LHCN-M2 (cell line): ENCODE results near the gene SHLD1. TPM values are rescaled to one million over a fixed set of nuclear protein-coding genes. Genes with fewer than 3 reads are reported as not detected.
"Not testable (repeated sequence)": the region's sequence is repeated elsewhere in the genome, so short reads cannot be mapped to it uniquely, and the experiment has no call there.

Source experiments
- DNase-seq: peaks from one replicate; pipeline ENCODE4 v3.0.0-alpha.2; 2012; ENCODE audit warnings: low read depth
- total RNA-seq: library from RNA; depleted of rRNA; stranded (reverse); fragments of >200 nt; gene quantifications from 2 replicates; pipeline ENCODE4 v1.2.3, GENCODE V29; 2014

Gene SHLD1
- total RNA-seq, 1 experiment from 2014 or later = 2.6 TPM

DNA sequence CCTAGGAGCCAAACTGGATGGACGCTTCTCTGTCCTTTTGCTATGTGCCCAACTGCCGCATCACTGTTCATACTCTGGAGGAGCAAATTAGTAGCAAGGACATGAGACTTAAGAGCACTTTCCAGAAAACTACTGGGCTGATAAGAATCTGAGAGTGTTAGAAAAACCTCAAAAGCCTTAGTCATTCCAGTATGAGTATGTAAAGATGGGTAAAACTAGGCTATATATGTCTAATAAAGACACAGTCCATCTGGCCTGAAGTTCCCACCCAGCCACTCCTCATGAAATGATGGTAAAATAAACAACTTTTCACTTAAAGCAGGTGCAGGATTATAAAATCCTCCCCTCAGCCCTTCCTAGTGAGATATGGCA is 30.6 kb downstream of the SHLD1 start:
- DNase-seq = no peak

DNA sequence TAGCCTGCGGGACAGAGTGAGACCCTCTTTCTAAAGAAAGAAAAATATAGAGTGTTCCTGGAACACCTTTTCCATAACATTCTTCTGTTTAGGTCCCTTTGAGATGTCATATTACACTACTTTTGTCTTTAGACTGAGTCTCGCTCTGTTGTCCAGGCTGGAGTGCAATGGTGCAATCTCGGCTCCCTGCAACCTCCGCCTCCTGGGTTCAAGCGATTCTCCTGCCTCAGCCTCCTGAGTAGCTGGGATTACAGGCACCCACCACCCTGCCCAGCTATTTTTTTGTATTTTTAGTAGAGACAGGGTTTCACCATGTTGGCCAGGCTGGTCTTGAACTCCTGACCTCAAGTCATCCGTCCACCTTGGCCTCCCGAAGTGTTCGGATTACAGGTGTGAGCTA is 31.2 kb downstream of the SHLD1 start:
- not testable (repeated sequence) for DNase-seq

DNA sequence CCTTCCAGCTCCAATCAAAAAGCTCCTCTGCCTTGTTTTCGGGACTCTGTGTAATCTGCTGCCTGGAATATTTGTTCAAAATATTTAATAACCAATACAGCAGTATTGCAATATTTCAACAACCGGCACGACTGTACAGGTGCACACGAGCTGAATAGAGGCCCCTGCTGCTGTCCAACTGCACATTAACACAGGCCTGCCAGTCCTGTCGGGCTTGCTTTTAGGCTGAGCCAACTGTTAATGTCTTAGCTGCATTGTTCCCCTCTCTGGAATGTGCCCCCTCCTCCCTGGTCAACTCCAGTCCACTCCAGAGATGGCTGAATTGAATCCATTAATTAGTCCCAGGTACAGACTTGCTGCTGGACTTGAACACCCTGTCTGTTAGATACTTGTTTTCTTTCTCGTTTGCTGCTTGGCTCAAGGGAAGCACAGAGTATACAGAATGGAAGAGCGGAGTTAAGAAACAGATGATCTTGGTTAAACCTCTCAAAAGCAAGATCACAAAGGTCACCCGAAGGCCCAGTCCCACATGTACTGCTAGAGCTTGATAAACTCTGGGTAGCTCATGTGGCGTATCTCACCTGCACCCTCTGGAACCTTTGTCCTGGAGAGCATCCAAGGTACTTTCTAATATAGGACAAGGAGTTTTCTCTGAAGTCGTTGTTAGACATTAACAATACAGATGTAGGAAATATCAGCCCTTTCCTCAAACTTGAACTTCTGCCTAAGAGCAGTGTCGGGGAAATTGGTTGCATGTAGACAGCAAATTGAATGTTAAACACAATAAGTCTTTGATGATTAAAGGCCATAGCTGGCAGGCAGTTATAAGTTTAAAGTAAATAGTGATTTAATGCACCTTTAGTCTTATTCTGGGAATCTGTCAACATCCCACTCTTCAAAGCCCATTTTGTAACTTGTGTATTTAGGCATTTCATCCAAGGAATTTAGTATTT is 31.9 kb downstream of the SHLD1 start:
- DNase-seq = no peak

DNA sequence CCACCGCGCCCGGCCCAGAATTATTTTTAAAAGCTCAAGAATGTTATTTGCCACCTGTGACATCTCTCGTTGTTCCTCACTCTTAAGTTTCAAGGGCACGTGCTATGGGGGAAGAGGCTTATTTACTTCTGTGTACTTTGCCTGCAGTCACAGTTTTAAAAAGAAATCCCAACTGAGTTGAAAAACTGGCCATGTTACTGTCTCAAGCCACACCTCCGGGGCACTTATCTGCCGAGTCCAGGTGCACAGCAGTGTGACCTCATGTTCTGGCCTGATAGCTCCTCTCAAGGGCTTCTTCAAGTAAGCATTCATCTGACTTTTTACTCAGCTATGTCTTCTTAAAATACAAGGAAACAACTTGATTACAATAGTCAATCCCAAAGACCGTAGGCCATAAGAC is 34.5 kb downstream of the SHLD1 start:
- DNase-seq = no peak

DNA sequence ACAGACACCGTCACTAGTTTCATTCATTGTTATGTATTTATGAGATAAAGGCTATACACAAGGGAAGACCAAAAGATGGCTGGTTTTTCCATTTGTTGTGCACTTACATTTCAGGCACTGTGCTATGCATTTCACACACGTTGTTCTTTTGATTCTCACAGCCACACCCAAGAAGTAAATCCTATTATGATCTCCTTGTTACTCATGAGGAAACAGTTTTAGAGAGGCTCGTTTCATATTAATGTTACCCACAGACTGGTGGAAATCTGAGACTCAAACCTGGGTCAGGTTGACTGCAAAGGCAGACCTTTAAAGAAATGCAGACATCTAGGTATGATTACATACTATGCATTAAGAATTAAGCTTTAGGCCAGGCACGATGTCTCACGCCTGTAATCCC is 34.9 kb downstream of the SHLD1 start:
- no peak for DNase-seq

DNA sequence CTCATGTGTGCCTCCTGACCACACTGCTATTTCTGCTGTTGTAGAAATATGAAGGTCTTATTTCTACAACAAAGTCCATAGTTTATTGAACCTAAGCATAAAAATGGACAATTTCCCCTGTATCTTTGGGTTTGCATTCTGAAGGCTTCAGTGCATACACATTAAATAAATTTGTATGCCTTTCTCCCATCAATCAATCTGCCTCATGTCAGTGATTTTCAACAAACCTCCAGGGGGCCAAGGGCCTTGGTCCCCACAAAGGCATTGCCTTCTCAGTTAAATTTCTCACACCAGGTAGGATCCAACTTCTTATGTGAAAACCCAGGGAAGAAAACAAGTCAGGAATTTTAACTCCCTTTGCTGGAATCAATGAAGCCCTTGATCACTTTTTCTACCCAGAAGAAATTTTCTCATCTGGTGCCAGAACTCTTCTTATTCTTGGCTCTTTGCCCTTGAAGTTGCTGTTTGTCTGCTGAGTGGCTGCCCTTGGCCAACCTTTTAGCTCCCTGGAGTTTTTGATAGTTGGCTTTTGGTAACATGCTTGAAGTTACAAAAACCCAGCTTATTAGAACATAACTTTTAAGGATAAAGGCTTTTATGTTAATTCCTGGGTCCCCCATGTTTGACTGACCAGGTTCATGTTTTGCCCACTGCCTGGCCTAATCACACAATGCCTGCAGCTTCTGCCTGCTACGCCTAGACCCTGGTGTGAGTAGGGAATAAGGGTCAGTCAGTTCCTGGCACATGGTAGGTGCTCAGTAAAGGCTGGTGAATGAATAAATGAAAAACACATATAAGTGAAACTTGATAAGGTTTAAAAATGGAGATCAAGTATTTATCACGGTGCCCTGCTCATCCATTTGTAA is 37.0 kb downstream of the SHLD1 start:
- DNase-seq = peak; percentile 50

DNA sequence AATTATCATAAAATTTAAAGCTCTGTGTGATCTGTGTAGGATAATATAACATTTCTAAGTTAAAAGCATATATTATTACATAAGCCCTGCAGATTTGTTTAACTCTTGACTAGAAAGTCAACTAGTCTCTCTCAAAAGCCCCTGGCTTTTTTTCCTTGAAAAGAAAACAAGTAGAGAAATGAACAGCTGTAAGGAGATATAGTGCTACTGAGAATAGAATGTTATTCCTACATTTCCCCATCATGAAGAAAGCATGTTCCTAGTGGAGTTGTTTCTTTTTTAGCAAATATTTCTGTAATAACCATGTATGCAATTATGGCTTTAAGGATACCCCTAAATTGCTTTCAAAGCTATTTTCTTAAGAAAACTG is 37.6 kb downstream of the SHLD1 start:
- DNase-seq = no peak

DNA sequence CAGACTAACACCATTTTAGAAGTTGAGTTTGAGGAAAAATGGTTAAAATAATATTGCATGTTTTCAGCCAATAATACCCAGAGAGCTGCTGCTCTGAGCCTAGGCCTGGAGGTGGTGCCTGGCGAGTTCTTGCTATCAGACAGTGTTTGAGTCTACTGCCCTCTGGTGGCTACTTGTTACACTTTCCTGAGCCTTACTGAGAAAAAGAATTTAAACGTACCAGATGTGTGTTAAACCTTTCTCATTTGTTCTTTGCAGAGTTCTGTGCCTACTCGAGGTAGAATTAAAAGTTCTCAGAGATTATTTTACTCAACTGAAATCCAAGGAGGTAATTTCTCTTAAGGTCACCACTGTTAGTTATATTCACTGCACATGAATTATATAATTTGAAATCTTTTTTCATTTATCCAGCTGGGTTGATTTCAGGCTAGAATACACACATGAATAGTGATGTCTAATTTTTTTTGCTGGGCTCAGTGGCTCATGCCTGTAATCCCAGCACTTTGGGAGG is 38.2 kb downstream of the SHLD1 start:
- peak; percentile 77 for DNase-seq

DNA sequence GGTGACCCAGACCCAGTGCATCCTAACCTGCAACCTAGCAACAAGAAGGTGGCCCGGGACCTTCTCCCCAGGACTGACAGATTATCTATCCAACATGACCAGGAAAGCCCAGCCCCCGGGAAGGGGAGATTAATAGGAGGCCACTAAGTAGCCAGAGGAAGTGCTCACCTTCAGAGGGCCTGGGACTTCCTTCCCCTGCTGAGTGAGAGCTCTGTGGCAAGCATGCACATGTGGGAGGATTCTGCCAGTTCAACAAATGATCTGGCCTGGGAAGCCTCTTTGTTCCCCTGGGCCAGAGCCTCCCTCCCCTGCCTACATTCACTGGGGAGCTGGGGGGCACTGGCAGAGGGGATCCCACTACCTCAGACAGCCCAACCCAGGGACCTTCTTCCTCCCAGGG is 39.6 kb downstream of the SHLD1 start:
- no peak for DNase-seq

DNA sequence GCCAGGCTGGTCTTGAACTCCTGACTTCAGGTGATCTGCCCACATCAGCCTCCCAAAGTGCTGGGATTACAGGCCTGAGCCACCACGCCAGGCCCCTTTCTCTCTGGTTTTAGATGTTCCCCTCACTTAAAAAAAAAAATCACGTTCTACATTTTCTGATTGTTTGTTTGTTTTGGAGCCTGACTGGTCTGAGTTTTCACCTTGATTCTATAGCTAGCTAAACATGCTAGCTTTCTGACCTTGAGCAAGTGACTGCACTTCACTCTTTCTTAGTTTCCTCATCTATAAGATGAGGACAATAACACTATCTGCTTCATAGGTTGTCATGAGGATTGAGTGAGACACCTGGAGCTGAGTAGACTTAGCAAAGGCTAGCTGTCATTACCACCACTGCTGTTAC is 43.7 kb downstream of the SHLD1 start:
- DNase-seq = no peak

DNA sequence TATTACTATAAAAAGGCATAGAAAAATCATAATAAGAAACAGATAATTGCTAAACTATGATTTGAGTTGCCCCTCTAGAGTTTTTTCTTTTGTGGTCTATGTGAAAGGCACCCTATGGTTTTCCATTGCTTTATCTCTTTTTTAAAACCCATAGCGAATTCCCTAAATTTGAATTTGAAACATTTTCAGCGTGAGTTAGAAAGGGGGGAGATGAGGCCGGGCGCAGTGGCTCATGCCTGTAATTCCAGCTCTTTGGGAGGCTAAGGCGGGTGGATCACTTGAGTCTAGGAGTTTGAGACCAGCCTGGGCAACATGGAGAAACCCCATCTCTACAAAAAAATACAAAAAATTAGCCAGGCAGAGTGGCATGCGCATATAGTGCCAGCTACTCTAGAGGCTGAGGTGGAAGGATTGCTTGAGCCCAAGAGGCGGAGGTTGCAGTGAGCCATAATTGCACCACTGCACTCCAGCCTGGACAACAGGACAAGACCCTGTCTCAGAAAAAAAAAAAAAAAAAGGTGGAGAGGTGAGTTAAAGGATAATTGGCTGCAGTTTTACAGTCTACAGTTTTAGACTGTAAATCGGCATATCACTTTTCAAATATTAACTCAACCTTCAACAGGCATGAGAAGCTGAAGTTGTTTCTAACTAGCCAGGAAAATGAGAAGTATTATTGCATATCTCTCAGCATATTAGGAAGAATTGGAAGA is 46.3 kb downstream of the SHLD1 start:
- DNase-seq = no peak

DNA sequence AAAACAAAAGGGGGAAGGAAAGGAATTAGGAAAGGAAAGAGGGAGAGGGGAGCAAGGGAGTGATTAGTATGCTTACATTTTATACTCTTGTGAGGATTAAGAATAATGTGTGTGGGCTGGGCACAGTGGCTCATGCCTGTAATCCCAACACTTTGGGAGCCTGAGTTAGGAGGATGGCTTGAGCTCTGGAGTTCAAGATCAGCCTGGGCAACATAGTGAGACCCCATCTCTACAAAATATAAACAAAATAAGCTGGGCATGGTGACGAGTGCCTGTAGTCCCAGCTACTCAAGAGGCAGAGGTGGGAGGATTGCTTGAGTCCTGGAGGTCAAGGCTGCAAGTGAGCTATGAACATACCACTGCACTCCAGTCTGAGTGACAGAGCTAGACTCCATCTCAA is 47.0 kb downstream of the SHLD1 start:
- DNase-seq = no peak

DNA sequence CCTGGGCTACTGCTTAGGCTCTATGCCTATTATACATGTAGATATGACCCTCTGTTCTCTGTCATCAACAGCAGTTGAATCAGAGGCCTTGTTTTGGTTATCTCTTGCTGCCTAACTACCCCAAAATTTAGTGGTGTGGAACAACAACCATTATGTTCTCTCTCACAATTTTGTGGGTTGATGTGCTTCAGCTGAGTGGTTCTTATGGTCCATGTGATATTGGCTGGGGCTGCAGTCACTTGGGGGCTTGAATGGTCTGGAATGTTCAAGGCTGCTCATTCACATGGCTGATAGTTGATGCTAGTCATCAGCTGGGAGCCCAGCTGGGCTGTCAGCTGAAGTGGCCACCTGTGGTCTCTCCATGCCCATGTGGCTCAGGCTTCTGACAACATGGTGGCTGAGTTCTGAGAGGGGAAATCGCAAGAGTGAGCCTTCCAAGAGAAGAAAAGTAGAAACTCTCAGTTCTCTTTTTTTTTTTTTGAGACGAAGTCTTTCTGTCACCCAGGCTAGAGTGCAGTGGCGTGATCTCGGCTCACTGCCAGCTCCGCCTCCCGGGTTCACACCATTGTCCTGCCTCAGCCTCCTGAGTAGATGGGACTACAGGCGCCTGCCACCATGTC is 47.8 kb downstream of the SHLD1 start:
- no peak for DNase-seq

DNA sequence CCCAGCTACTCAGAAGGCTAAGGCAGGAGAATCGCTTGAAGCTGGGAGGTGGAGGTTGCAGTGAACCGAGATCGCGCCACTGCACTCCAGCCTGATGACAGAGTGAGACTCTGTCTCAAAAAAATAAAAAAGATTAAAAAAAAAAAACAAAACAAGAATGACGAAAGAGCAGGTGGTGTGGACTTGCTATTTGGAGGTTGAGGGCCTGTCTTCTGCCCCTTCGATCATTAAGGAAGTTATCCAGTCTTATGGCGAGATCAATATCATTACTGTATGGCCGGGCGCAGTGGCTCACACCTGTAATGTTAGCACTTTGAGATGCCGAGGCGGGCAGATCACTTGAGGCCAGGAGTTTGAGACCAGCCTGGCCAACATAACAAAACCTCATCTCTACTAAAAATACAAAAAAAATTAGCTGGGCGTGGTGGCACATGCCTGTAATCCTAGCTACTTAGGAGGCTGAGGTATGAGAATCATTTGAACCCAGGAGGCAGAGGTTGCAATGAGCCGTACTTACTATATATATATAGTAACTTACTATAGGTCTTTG is 53.6 kb downstream of the SHLD1 start:
- DNase-seq = not testable (repeated sequence)

DNA sequence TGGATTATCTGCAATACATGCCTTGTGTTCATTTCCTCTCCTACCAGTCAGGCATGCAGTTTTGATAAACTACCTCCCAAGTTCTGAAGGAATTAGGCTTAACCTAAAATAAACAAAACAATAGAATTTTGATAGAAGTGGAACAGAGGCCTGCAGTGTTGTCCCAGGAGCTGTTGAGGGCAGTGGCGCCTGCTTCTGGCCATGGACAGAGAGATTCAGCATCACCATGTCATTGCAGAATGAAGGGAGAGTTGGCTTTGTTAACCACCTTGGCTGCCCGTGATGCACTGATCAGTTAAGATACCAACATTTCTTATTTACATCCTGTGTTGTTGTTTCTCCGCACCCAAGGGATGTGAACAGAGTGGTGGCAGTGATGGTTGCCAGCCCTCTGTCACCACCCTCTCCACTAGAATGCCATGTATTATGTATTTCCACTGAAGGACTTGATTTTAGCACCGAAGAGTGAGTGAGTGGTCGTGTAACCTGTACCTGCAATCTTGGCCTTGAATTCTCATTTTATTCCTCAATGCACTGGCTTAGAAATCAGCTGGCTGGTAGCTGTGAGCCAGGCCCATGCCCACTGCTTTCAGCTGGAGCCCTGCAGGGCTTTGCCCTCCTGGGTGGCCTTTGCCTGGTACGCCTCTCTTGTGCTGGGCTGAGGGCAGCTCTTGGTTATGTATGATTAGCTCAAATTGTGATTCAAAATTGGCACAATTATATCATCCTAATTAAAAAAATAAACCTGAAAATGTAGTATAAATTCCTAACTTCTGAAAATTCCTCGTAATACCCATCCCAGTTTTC is 56.5 kb downstream of the SHLD1 start:
- DNase-seq = no peak

DNA sequence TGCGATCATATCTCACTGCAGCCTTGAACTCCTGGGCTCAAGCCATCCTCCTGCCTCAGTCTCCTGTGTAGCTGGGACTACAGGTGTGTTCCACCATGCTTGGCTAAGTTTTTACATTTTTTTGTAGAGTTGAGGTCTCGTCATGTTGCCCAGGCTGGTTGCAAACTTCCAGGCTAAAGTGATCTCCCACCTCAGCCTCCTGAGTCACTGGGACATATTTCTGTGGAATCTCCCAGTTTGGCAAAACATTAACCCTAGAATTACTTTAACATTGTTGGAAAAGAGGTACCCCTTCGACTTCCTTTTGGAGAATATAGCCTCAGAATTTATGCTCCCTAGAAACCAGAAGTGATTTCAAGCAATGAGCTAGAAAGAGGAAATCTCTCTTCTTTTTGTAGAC is 57.2 kb downstream of the SHLD1 start:
- DNase-seq = no peak

DNA sequence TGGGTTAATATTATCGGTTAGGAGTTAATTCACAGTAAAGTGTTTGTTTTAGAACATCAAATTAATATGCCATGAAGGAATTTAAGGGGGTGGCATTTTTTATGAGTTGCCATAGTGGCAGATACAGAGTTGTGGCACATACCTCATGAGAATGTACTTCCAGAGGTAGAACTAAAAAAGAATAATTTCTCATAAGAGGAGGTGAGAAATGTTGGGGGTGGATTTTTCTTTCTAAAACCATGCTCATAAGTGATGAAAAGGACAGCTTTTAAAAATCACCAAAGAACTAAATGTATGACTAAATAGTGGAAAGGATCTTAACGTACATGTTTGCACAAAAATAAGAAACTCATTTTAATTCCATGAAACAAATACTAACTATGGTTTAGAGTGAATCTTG is 58.7 kb downstream of the SHLD1 start:
- no peak for DNase-seq

DNA sequence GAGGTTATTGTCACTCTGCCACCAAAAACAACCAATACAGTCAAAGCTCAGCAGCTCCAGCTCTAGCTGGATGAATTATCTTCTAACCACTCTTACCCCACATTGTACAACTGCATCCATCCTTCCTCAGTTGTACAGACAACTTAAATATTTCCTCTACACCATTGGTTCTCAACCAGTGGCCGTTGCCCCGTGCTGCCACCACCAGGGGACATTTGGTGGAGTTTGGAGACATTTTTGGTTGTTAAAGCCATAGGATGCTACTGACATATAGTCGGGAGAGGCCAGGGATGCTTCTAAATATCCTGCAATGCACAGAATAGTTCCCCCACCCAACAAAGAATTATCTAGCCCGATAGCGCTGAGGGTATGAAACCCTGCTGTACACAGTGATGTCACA is 59.3 kb downstream of the SHLD1 start:
- no peak for DNase-seq

DNA sequence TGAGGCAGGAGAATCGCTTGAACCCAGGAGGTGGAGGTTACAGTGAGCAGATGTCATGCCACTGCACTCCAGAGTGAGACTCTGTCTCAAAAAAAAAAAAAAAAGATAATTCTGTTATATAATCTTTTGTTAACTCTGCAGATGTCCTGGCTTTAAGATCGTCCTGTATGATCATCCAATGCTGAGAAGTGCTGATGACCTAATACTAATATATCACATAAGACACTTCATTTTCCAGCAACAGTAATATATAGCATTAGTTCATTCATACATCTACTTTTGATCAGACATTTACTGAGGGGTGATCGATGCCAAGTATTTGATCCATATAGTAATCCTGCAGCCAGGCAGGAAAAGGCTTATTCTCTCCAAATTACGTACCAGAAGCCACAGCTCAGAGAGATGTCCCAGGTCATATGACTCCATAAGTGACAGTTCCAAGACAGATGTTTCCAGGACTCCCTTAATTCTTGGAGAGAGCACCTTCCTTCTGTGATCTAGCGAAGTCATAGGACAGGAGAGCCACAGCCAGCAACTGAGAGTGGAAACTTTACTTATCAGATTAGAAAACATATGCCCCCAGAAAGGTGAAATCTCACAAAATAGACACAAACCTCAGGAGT is 60.7 kb downstream of the SHLD1 start:
- DNase-seq = no peak

DNA sequence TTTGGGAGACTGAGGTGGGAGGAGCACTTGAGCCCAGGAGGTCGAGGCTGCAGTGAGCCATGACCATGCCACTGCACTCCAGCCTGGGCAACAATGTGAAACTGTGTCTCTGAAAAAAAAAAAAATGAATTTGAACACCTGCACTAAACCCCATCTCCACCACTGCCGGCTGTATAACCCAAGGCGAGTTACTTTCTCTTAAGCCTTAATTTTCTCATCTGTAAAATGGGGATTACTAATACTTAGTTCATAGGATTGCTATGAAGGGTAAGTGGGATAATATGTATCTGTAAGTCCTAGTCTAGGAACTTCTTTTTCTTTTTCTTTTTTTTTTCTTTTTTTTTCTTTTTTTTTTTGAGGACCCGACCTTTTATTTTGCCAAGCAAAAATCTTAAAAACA is 61.5 kb downstream of the SHLD1 start:
- DNase-seq = no peak
